ENCODE measurements around the gene FRMD4A.

The FRMD4A gene

DNA sequence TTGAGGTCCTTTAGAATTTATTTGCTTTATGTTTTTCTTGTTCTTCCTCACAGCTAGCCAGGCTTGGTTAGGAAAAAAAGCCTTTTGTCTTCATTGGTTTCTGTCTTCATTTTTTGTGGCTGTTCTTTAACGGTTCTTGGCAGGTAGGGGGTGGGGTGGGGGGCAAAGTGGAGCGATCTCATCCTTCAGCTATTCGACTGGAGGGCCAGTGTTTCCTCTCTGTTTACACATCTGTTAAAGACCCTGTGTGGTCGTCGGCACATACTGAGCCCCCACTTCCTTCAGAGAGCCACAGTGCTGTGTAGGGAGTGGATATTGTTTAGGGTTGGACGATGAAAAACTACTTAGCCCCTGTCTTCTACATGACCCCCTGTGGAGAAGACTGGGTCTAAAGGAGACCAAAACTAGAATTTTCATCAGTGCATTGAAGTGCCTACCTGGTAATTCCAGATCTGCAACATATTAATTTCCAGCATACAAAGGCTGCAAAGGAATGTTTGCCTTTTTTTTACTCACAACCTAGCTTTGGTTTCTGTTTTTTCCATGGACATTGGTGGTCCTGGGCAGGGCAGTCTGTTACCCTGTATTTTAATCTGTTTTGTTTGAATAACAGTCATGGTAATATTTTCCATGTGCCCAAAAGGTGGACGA is 714.9 kb downstream of the FRMD4A start:
- H3K9me3 ChIP-seq (ENCODE audit: insufficient read depth, low read length), result no peaks in the 10 kb centered on the region
- no peak overlapping the region for H3K4me2 ChIP-seq (ENCODE audit: low read depth, low read length, poor library complexity, severe bottlenecking)
- H2AFZ ChIP-seq (ENCODE audit: low read depth, low read length, severe bottlenecking), result no peak overlapping the region
- no peaks in the 10 kb centered on the region for H4K20me1 ChIP-seq (ENCODE audit: low read depth, low read length)
- no peaks in the 10 kb centered on the region for H3K9me2 ChIP-seq (replicated peaks; ENCODE audit: insufficient read depth, low read length)
- no peaks in the 10 kb centered on the region for H3F3A ChIP-seq (ENCODE audit: insufficient read depth)
- H3K9ac ChIP-seq (ENCODE audit: low read length), result no peak overlapping the region
- H3K27ac ChIP-seq (ENCODE audit: low read depth, low read length), result no peak overlapping the region
- H3K36me3 ChIP-seq (ENCODE audit: low read length), result peaks cover 3% of the 10 kb centered on the region; the same call in 1 of the 2 replicates
- TF ChIP-seq EZH2phosphoT487 (conservative IDR thresholded peaks at IDR 0.05; ENCODE audit: low read length), result no peak
- TF ChIP-seq, protein P1, sequence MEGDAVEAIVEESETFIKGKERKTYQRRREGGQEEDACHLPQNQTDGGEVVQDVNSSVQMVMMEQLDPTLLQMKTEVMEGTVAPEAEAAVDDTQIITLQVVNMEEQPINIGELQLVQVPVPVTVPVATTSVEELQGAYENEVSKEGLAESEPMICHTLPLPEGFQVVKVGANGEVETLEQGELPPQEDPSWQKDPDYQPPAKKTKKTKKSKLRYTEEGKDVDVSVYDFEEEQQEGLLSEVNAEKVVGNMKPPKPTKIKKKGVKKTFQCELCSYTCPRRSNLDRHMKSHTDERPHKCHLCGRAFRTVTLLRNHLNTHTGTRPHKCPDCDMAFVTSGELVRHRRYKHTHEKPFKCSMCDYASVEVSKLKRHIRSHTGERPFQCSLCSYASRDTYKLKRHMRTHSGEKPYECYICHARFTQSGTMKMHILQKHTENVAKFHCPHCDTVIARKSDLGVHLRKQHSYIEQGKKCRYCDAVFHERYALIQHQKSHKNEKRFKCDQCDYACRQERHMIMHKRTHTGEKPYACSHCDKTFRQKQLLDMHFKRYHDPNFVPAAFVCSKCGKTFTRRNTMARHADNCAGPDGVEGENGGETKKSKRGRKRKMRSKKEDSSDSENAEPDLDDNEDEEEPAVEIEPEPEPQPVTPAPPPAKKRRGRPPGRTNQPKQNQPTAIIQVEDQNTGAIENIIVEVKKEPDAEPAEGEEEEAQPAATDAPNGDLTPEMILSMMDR (IDR thresholded peaks at IDR 0.05; ENCODE audit: insufficient read depth, low read length, poor library complexity, severe bottlenecking), result no peak
- no peaks in the 10 kb centered on the region for H3K27me3 ChIP-seq (ENCODE audit: low read length)
- no peaks in the 10 kb centered on the region for H3K79me2 ChIP-seq (ENCODE audit: insufficient read depth, low read length)
- no peak overlapping the region for H3K4me3 ChIP-seq (ENCODE audit: insufficient read depth, low read length, poor library complexity, severe bottlenecking)

DNA sequence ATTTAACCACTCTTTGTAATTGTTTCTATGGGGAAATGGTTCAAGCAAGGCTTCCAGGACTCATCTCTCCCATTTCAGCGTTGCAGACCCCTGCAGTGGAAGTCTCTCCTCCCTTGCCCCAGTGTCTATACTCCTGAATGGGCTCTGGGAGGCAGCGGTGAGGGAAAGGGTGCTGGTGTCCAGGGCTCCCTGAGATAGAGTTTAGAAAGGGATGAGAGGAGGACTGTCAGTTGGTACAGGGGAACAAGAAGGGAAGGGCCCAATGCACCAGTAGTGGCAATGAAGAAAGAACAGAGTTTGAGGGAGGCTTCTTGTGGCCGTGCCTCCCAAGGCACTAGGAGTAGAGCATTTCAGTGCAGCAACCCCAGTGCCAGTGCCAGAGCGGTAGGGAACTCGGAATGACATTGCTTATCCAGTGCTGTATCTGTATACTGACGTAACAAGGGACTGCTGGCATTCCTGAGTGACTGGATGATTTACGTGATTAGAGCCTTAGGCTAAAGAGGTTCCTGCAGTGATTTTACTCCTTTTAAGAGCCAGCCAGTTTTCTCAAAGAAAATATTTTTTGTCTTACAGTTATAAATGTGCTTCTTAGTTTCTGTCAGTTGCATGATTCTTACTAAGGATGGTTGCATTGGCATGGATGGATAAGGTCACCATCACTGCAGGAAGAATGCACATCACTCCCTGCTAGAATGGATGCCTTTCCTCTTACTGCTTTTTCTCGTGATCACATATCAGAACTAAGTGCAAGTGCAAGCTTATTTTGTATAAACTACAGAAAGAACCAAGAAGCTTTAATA is 716.0 kb downstream of the FRMD4A start:
- TF ChIP-seq, protein P1 (IDR thresholded peaks at IDR 0.05; ENCODE audit: insufficient read depth, low read length, poor library complexity, severe bottlenecking), result no peak
- no peak for TF ChIP-seq EZH2phosphoT487 (conservative IDR thresholded peaks at IDR 0.05; ENCODE audit: low read length)
- H3K36me3 ChIP-seq (ENCODE audit: low read length), result peaks cover 3% of the 10 kb centered on the region; the same call in 1 of the 2 replicates

DNA sequence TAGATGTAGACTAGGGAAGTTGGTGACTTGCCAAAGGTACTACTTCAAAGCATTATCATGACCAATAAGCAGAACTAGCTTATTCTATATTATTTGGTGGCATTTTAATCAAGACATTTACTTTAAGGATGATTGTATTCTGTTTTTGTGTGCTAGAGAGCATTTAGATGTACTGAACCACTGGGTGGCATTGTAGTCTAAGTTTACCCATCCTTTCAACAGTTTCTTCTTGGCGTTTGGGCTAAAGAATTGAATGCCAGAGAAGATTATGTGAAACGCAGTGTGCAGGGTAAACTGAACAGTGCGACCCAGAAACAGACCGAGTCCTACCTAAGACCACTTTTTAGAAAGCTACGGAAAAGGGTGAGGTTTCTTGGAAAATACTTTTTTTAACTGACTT is 717.2 kb downstream of the FRMD4A start:
- no peak for TF ChIP-seq EZH2phosphoT487 (conservative IDR thresholded peaks at IDR 0.05; ENCODE audit: low read length)
- TF ChIP-seq, protein P1 (IDR thresholded peaks at IDR 0.05; ENCODE audit: insufficient read depth, low read length, poor library complexity, severe bottlenecking), result no peak
- Histone ChIP-seq H3K27me3 (ENCODE audit: low read length) (no peaks in the 10 kb centered on the region), H3K27ac (ENCODE audit: low read depth, low read length) (no peak overlapping the region), H3K9me3 (ENCODE audit: insufficient read depth, low read length) (no peaks in the 10 kb centered on the region), H3K9ac (ENCODE audit: low read length) (no peak overlapping the region), H3F3A (ENCODE audit: insufficient read depth) (no peaks in the 10 kb centered on the region), H3K79me2 (ENCODE audit: insufficient read depth, low read length) (no peaks in the 10 kb centered on the region), H2AFZ (ENCODE audit: low read depth, low read length, severe bottlenecking) (no peak overlapping the region), H4K20me1 (ENCODE audit: low read depth, low read length) (no peaks in the 10 kb centered on the region), H3K4me2 (ENCODE audit: low read depth, low read length, poor library complexity, severe bottlenecking) (no peak overlapping the region), H3K9me2 (replicated peaks; ENCODE audit: insufficient read depth, low read length) (no peaks in the 10 kb centered on the region), H3K36me3 (ENCODE audit: low read length) (peaks cover 3% of the 10 kb centered on the region; the same call in 1 of the 2 replicates), H3K4me3 (ENCODE audit: insufficient read depth, low read length, poor library complexity, severe bottlenecking) (no peak overlapping the region)

More for the DNA sequence above, 716.0 kb downstream of the FRMD4A start:
- Histone ChIP-seq H3K27me3 (ENCODE audit: low read length) (no peaks in the 10 kb centered on the region), H3K79me2 (ENCODE audit: insufficient read depth, low read length) (no peaks in the 10 kb centered on the region), H4K20me1 (ENCODE audit: low read depth, low read length) (no peaks in the 10 kb centered on the region), H3K9me2 (replicated peaks; ENCODE audit: insufficient read depth, low read length) (no peaks in the 10 kb centered on the region), H3K9ac (ENCODE audit: low read length) (no peak overlapping the region), H3K4me3 (ENCODE audit: insufficient read depth, low read length, poor library complexity, severe bottlenecking) (no peak overlapping the region), H3F3A (ENCODE audit: insufficient read depth) (no peaks in the 10 kb centered on the region), H3K4me2 (ENCODE audit: low read depth, low read length, poor library complexity, severe bottlenecking) (no peak overlapping the region), H3K9me3 (ENCODE audit: insufficient read depth, low read length) (no peaks in the 10 kb centered on the region), H3K27ac (ENCODE audit: low read depth, low read length) (no peak overlapping the region), H2AFZ (ENCODE audit: low read depth, low read length, severe bottlenecking) (no peak overlapping the region)

Data from SU-DHL-6 (cell line).